Measurements from ENCODE around the gene MCHR1. TPM values are rescaled to one million over a fixed set of nuclear protein-coding genes. Genes with fewer than 3 reads are reported as not detected.
A peak's percentile ranks its signal among the peaks of the same experiment; 100 is the strongest.

Gene MCHR1
- total and polyA plus RNA-seq, 2 of the 13 experiments (the other 11 are each of a cell fraction or from before 2014, with no cell fraction given) = 0.40 to 0.83 TPM

DNA sequence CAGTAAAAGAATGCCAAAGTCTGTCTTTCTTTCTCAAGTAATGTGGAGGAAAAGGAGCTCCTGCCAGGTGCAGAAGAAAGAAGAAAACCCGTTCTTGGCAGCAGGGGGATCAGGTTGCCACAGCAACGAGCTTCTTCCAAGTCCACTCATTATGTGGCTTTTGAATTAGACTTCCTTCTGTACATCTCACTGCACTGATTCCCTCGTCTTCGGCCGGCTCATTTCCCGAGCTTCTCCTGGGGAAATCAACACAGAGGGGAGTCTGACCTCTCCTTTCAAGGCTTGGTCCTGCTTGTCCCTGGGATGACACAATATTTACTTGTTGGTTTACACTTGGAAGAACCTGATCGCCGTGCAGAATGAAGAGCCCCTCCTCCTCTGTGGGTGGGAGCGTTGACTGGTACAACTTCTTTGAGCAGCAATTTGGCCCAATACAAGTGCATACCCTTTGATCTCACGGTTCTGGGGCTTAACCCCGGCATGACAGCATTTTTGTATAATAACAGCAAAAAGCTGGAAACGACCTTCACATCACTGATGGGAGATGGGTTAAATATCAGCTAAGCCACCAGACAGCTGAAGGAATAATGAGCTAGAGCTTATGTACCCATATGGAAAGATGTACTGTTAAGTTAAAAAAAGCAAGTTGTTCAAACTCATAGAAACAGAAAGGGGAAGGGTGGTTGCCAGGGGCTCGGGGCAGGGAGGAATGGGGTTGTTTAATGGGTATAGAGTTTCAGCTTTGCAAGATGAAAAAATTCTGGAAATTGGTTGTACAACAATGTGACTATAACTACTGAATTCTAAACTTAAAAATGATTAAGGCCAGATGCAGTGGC lies 35.4 kb downstream of the MCHR1 start (continued):
- TF ChIP-seq, protein P1, sequence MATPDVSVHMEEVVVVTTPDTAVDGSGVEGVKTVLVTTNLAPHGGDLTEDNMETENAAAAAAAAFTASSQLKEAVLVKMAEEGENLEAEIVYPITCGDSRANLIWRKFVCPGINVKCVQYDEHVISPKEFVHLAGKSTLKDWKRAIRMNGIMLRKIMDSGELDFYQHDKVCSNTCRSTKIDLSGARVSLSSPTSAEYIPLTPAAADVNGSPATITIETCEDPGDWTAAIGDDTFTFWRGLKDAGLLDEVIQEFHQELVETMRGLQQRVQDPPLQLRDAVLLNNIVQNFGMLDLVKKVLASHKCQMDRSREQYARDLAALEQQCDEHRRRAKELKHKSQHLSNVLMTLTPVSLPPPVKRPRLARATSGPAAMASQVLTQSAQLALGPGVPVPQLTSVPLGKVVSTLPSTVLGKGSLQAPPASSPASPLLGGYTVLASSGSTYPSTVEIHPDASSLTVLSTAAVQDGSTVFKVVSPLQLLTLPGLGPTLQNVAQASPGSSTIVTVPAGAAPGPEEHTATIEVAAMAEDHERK (CRISPR knock-in tag; IDR thresholded peaks at IDR 0.05; ENCODE audit: low read depth) = no peak
- peak; percentile 77 for TF ChIP-seq GATAD2A (CRISPR knock-in tag; IDR thresholded peaks at IDR 0.05)
- no peak for TF ChIP-seq ZBTB3 (CRISPR knock-in tag; IDR thresholded peaks at IDR 0.05; ENCODE audit: borderline replicate concordance, low read depth)
- TF ChIP-seq FOSL2 (CRISPR knock-in tag; IDR thresholded peaks at IDR 0.05) = peak; percentile 74
- TF ChIP-seq, protein P2, sequence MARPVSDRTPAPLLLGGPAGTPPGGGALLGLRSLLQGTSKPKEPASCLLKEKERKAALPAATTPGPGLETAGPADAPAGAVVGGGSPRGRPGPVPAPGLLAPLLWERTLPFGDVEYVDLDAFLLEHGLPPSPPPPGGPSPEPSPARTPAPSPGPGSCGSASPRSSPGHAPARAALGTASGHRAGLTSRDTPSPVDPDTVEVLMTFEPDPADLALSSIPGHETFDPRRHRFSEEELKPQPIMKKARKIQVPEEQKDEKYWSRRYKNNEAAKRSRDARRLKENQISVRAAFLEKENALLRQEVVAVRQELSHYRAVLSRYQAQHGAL (CRISPR knock-in tag; IDR thresholded peaks at IDR 0.05; ENCODE audit: not compliant biosample characterization) = no peak
- TF ChIP-seq, protein P3, sequence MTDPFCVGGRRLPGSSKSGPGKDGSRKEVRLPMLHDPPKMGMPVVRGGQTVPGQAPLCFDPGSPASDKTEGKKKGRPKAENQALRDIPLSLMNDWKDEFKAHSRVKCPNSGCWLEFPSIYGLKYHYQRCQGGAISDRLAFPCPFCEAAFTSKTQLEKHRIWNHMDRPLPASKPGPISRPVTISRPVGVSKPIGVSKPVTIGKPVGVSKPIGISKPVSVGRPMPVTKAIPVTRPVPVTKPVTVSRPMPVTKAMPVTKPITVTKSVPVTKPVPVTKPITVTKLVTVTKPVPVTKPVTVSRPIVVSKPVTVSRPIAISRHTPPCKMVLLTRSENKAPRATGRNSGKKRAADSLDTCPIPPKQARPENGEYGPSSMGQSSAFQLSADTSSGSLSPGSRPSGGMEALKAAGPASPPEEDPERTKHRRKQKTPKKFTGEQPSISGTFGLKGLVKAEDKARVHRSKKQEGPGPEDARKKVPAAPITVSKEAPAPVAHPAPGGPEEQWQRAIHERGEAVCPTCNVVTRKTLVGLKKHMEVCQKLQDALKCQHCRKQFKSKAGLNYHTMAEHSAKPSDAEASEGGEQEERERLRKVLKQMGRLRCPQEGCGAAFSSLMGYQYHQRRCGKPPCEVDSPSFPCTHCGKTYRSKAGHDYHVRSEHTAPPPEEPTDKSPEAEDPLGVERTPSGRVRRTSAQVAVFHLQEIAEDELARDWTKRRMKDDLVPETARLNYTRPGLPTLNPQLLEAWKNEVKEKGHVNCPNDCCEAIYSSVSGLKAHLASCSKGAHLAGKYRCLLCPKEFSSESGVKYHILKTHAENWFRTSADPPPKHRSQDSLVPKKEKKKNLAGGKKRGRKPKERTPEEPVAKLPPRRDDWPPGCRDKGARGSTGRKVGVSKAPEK (CRISPR knock-in tag; IDR thresholded peaks at IDR 0.05; ENCODE audit: borderline replicate concordance) = no peak
- peak; percentile 26; the same call in 1 of the 2 replicates for TF ChIP-seq RFX1 (IDR thresholded peaks at IDR 0.05)
- TF ChIP-seq ELF3 (CRISPR knock-in tag; IDR thresholded peaks at IDR 0.05) = no peak
- TF ChIP-seq SAP130 (CRISPR knock-in tag; IDR thresholded peaks at IDR 0.05; ENCODE audit: low read depth) = 0 out of 2 replicates have a peak, but pooled peaks have one; percentile 10
- no peak for TF ChIP-seq HOXD1 (CRISPR knock-in tag; IDR thresholded peaks at IDR 0.05)
- 0 out of 2 replicates have a peak, but pooled peaks have one; percentile 35 for TF ChIP-seq SIX4 (CRISPR knock-in tag; IDR thresholded peaks at IDR 0.05)
- TF ChIP-seq CEBPB (IDR thresholded peaks at IDR 0.05; ENCODE audit: borderline replicate concordance, low read depth, low read length) = peak; percentile 27; the same call in 1 of the 2 replicates
- TF ChIP-seq, protein P4, sequence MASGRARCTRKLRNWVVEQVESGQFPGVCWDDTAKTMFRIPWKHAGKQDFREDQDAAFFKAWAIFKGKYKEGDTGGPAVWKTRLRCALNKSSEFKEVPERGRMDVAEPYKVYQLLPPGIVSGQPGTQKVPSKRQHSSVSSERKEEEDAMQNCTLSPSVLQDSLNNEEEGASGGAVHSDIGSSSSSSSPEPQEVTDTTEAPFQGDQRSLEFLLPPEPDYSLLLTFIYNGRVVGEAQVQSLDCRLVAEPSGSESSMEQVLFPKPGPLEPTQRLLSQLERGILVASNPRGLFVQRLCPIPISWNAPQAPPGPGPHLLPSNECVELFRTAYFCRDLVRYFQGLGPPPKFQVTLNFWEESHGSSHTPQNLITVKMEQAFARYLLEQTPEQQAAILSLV (CRISPR knock-in tag; IDR thresholded peaks at IDR 0.05; ENCODE audit: borderline replicate concordance) = no peak
- no peak for TF ChIP-seq KAT7 (CRISPR knock-in tag; IDR thresholded peaks at IDR 0.05; ENCODE audit: borderline replicate concordance)
- TF ChIP-seq ZNF879 (CRISPR knock-in tag; IDR thresholded peaks at IDR 0.05) = no peak
- TF ChIP-seq EP300 (IDR thresholded peaks at IDR 0.05; ENCODE audit: low read depth in 2 of 2, low read length in 2 of 2) = 0 out of 4 replicates have a peak, but pooled peaks of 1 of the 2 experiments have one; percentile 6
- no peak for TF ChIP-seq EP300 (CRISPR knock-in tag; IDR thresholded peaks at IDR 0.05; ENCODE audit: borderline replicate concordance)
- TF ChIP-seq TCF7 (IDR thresholded peaks at IDR 0.05; ENCODE audit: low read depth) = peak; percentile 33; the same call in 1 of the 2 replicates
- no peak for TF ChIP-seq ELF1 (CRISPR knock-in tag; IDR thresholded peaks at IDR 0.05)
- TF ChIP-seq, protein P5, sequence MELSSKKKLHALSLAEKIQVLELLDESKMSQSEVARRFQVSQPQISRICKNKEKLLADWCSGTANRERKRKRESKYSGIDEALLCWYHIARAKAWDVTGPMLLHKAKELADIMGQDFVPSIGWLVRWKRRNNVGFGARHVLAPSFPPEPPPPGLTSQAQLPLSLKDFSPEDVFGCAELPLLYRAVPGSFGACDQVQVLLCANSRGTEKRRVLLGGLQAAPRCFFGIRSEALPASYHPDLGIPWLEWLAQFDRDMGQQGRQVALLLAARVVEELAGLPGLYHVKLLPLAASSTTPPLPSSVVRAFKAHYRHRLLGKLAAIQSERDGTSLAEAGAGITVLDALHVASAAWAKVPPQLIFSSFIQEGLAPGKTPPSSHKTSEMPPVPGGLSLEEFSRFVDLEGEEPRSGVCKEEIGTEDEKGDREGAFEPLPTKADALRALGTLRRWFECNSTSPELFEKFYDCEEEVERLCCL (CRISPR knock-in tag; IDR thresholded peaks at IDR 0.05; ENCODE audit: borderline replicate concordance) = no peak
- no peak for TF ChIP-seq TBX2 (CRISPR knock-in tag; IDR thresholded peaks at IDR 0.05; ENCODE audit: borderline replicate concordance)

Measured in HepG2 (cell line).